ENCODE measurements around the gene LRG1.
"Not testable (repeated sequence)": the region's sequence is repeated elsewhere in the genome, so short reads cannot be mapped to it uniquely, and the experiment has no call there.

Gene LRG1

GRCh38 chr19:4566402-4567051, 26.7 kb upstream of the LRG1 start:
- TF ChIP-seq SPI1 (IDR thresholded peaks at IDR 0.05; ENCODE audit: low read depth, low read length) (no peak), PAX5 (IDR thresholded peaks at IDR 0.05; ENCODE audit: insufficient read depth, low read length, severe bottlenecking) (no peak), POLR2AphosphoS5 (IDR thresholded peaks at IDR 0.05; ENCODE audit: low read depth, low read length) (no peak), POLR2A (IDR thresholded peaks at IDR 0.05; ENCODE audit: low read depth, low read length) (no peak), POU2F2 (IDR thresholded peaks at IDR 0.05; ENCODE audit: low read depth, low read length) (no peak)
- FAIRE-seq (no peak), DNase-seq (ENCODE audit: insufficient read length, low spot score) (no peak)

DNA sequence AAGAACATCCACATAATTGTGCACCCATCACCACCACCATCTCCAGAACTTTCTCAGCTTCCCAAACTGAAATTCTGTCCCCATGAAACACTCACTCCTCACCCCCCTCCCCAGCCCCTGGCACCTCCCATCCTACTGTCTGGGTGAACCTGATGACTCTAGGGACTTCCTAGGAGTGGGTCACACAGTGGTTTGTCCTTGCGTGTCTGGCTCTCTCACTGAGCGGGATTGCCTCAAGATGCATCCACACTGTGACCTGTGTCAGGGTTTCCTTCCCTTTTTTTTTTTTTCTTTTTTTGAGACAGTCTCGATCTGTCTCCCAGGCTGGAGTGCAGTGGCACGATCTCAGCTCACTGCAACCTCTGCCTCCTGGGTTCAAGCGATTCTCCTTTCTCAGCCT, 23.7 kb upstream of the LRG1 start:
- not testable (repeated sequence) for DNase-seq (ENCODE audit: insufficient read length, low spot score)
- FAIRE-seq, result peak; percentile 31

DNA sequence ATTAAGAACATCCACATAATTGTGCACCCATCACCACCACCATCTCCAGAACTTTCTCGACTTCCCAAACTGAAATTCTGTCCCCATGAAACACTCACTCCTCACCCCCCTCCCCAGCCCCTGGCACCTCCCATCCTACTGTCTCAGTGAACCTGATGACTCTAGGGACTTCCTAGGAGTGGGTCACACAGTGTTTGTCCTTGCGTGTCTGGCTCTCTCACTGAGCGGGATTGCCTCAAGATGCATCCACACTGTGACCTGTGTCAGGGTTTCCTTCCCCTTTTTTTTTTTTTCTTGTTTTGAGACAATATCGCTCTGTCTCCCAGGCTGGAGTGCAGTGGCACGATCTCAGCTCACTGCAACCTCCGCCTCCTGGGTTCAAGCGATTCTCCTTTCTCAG, 22.2 kb upstream of the LRG1 start:
- not testable (repeated sequence) for DNase-seq (ENCODE audit: insufficient read length, low spot score); FAIRE-seq

GRCh38 chr19:4559569-4559968, 19.7 kb upstream of the LRG1 start, which contains the start of gene SEMA6B:
Gene SEMA6B, minus strand, starts transcription at chr19:4559684. Its CDS starts 1,227 bp downstream, at chr19:4558457.
- FAIRE-seq (no peak), DNase-seq (ENCODE audit: insufficient read length, low spot score) (no peak)
- TF ChIP-seq POU2F2 (IDR thresholded peaks at IDR 0.05; ENCODE audit: low read depth, low read length), result no peak

DNA sequence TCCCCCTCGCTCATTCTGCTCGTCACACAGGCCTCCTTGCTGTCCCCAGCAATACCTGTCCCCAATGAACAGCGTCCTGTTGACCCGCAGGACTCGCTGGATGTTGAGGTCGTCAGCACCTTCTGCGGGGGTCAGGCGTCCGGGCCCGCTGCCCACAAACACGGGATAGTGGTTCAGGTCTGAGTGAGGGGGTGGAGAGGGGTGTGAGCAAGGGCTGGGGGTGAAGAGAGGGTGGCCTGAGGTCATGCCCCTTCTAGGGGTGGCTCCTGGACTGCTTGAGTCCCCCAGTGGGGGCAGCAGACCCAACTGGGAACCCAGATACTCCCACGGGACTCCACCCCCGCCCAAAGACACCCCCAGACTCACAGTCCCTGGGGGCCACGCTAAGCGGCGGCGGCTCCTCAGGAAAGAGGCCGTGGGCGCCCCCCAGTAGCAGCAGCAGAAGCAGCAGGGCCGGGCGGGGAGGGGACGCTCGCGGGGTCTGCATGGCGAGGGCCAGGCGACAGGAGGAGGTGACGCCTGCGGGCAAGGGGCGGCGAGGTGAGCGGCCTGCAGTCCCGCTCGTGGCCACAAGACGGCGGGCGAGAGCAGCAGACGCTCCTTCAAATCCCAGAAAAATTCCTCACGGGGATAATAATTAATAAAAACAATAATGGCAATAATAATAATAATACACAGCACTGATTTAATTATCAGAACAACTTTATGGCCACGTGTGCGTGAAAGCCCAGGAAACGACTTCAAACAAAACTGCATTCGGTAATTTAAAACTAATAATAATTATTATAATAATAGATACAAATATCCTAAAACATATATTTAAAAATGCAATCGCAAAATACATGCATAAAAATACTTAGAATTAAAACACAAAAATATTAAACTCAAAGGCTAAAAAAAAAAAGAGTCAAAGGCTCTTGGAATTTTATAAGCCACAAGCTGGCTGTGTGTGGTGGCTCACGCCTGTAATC, 18.4 kb upstream of the LRG1 start:
- TF ChIP-seq SPI1 (IDR thresholded peaks at IDR 0.05; ENCODE audit: low read depth, low read length) (no peak), TAF1 (IDR thresholded peaks at IDR 0.05; ENCODE audit: low read depth, low read length) (no peak), POLR2AphosphoS5 (IDR thresholded peaks at IDR 0.05; ENCODE audit: low read depth, low read length) (no peak), PAX5 (IDR thresholded peaks at IDR 0.05; ENCODE audit: insufficient read depth, low read length, severe bottlenecking) (no peak)
- DNase-seq (ENCODE audit: insufficient read length, low spot score), result peak; percentile 74
- FAIRE-seq, result peak; percentile 13

- no peak for FAIRE-seq
Measured at GRCh38 chr19:4557144-4557970, 17.5 kb upstream of the LRG1 start.

GRCh38 chr19:4556597-4557127, 16.8 kb upstream of the LRG1 start:
- DNase-seq (ENCODE audit: insufficient read length, low spot score) (no peak), FAIRE-seq (no peak)
- no peak for TF ChIP-seq POLR2AphosphoS5 (IDR thresholded peaks at IDR 0.05; ENCODE audit: low read depth, low read length)
- no peak for TF ChIP-seq SPI1 (IDR thresholded peaks at IDR 0.05; ENCODE audit: low read depth, low read length)
- no peak for TF ChIP-seq PAX5 (IDR thresholded peaks at IDR 0.05; ENCODE audit: insufficient read depth, low read length, severe bottlenecking)
- TF ChIP-seq POLR2A (IDR thresholded peaks at IDR 0.05; ENCODE audit: low read depth, low read length), result no peak
- TF ChIP-seq TAF1 (IDR thresholded peaks at IDR 0.05; ENCODE audit: low read depth, low read length), result no peak
- TF ChIP-seq POU2F2 (IDR thresholded peaks at IDR 0.05; ENCODE audit: low read depth, low read length), result no peak

More at GRCh38 chr19:4557144-4557970, 17.5 kb upstream of the LRG1 start:
- no peak for DNase-seq (ENCODE audit: insufficient read length, low spot score)
- no peak for TF ChIP-seq POLR2A (IDR thresholded peaks at IDR 0.05; ENCODE audit: low read depth, low read length)
- no peak for TF ChIP-seq SPI1 (IDR thresholded peaks at IDR 0.05; ENCODE audit: low read depth, low read length)
- TF ChIP-seq PAX5 (IDR thresholded peaks at IDR 0.05; ENCODE audit: insufficient read depth, low read length, severe bottlenecking), result no peak
- TF ChIP-seq POLR2AphosphoS5 (IDR thresholded peaks at IDR 0.05; ENCODE audit: low read depth, low read length), result no peak
- TF ChIP-seq POU2F2 (IDR thresholded peaks at IDR 0.05; ENCODE audit: low read depth, low read length), result no peak

- FAIRE-seq (no peak), DNase-seq (ENCODE audit: insufficient read length, low spot score) (no peak)
- TF ChIP-seq PAX5 (IDR thresholded peaks at IDR 0.05; ENCODE audit: insufficient read depth, low read length, severe bottlenecking) (no peak), POLR2A (IDR thresholded peaks at IDR 0.05; ENCODE audit: low read depth, low read length) (no peak)
Measured at GRCh38 chr19:4555657-4556561, 16.1 kb upstream of the LRG1 start.

DNA sequence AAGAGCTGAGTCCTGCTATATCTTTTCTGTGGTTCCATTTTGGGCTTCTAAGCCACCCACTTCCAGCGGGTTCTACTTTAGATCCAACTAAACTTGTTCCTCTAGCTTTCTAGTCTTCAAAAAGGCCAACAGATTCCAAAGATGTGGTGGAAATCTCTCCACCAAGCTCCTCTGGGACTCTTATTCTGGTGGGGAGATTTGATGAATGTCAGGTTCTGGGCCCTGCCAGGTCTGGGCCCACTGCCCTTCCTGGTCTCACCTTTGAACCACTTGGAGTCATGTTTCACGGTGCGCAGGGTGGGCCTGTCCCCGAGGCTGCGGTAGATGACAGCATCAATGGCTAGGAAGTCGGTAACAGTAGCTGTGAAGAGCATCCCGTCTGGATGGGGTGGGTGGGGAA, 14.9 kb upstream of the LRG1 start:
- DNase-seq (ENCODE audit: insufficient read length, low spot score) (no peak), FAIRE-seq (no peak)
- TF ChIP-seq POLR2A (IDR thresholded peaks at IDR 0.05; ENCODE audit: low read depth, low read length) (no peak), TAF1 (IDR thresholded peaks at IDR 0.05; ENCODE audit: low read depth, low read length) (no peak), POLR2AphosphoS5 (IDR thresholded peaks at IDR 0.05; ENCODE audit: low read depth, low read length) (no peak), POU2F2 (IDR thresholded peaks at IDR 0.05; ENCODE audit: low read depth, low read length) (no peak), PAX5 (IDR thresholded peaks at IDR 0.05; ENCODE audit: insufficient read depth, low read length, severe bottlenecking) (no peak), SPI1 (IDR thresholded peaks at IDR 0.05; ENCODE audit: low read depth, low read length) (no peak)

Data from GM12891 (cell line).